SH-SY5Y (cell line): ENCODE data around the gene UGT2B17.

ENCODE experiments used
- GATA2 ChIP-seq: IDR thresholded peaks from 2 replicates; pipeline ENCODE4 v1.6.1; 2011; ENCODE audit warnings: mild to moderate bottlenecking, low read depth, low read length
- GATA3 ChIP-seq: IDR thresholded peaks from 2 replicates; pipeline ENCODE4 v1.6.1; 2011; ENCODE audit warnings: low read depth, mild to moderate bottlenecking, low read length, moderate library complexity

DNA sequence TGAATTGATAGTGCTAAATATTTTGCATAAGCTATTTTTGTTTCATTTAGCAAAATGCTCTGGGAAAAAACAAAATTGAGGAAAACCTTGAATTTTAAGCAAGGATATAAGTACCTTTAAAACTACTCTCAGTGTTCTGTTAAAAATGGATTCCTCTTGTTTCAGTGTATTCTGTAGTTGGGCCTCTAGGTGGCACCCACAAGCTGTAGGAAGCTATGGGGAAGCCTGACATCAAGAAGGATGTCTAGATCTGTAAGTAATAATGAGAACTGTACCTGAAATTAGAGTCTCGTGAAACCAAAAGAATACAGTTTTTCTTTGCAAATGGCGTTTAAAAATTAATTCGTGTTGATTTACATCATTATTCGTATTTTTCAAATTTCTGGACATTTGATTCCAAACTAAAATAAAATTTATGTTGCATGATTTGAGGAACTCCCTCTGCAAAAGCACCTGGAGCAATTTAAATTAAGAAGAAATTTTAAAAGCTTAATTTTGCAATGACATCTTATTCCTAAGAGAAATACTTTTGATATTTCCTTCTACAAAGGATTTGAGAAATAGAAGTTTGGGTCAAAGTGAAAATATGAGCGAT lies 77.6 kb downstream of the UGT2B17 start:
- no peak for TF ChIP-seq GATA2
- no peak for TF ChIP-seq GATA3
